Loucy (cell line): Measurements from ENCODE around the gene SCAMP2.
A peak's percentile ranks its signal among the peaks of the same experiment; 100 is the strongest.

Experiments used
- H2AFZ ChIP-seq: fragments of 200-600 bp; sonication (generic); 2 replicates; pipeline ENCODE4 v1.6.0; 2016; ENCODE audit warnings: antibody characterized with exemption, mild to moderate bottlenecking, low read length, moderate library complexity
- H3F3A ChIP-seq: fragments of 200-600 bp; 2 replicates; pipeline ENCODE4 v1.6.0; 2016; ENCODE audit warnings: antibody characterized with exemption, low read depth, mild to moderate bottlenecking
- H3K27me3 ChIP-seq: fragments of 200-600 bp; sonication (generic); 2 replicates; pipeline ENCODE4 v1.6.1; 2014; ENCODE audit warnings: low read length, mild to moderate bottlenecking; ENCODE audit not compliant: insufficient read depth, poor library complexity, severe bottlenecking
- H3K36me3 ChIP-seq: fragments of 200-600 bp; sonication (generic); 2 replicates; pipeline ENCODE4 v1.6.1; 2016; ENCODE audit warnings: low read length; ENCODE audit not compliant: insufficient read depth
- H3K4me1 ChIP-seq: fragments of 200-600 bp; sonication (generic); 2 replicates; pipeline ENCODE4 v1.5.1; 2014; ENCODE audit warnings: low read length, mild to moderate bottlenecking; ENCODE audit not compliant: insufficient read depth, poor library complexity, severe bottlenecking
- H3K4me2 ChIP-seq: fragments of 200-600 bp; sonication (generic); 2 replicates; pipeline ENCODE4 v1.6.0; 2014; ENCODE audit warnings: antibody characterized with exemption, low read length, low read depth, mild to moderate bottlenecking; ENCODE audit not compliant: poor library complexity, severe bottlenecking
- H3K4me3 ChIP-seq: fragments of 200-600 bp; sonication (generic); 2 replicates; pipeline ENCODE4 v1.5.1; 2014; ENCODE audit warnings: low read length, mild to moderate bottlenecking, mixed read lengths; ENCODE audit not compliant: poor library complexity, severe bottlenecking
- H3K79me2 ChIP-seq: fragments of 200-600 bp; sonication (generic); 2 replicates; pipeline ENCODE4 v1.6.1; 2014; ENCODE audit warnings: low read length; ENCODE audit not compliant: insufficient read depth
- H3K9ac ChIP-seq: fragments of 200-600 bp; sonication (generic); 2 replicates; pipeline ENCODE4 v1.6.0; 2014; ENCODE audit warnings: mild to moderate bottlenecking, low read depth, low read length, moderate library complexity; ENCODE audit not compliant: poor library complexity, severe bottlenecking
- H3K9me2 ChIP-seq: fragments of 200-600 bp; sonication (generic); replicated peaks from 2 replicates; pipeline ENCODE4 v1.6.1; 2016; ENCODE audit warnings: low read depth, low read length, mixed read lengths
- H3K9me3 ChIP-seq: fragments of 200-600 bp; sonication (generic); 2 replicates; pipeline ENCODE4 v1.6.1; 2014; ENCODE audit warnings: mild to moderate bottlenecking, antibody characterized with exemption, low read length, low read depth; ENCODE audit not compliant: insufficient read depth
- H4K20me1 ChIP-seq: fragments of 200-600 bp; sonication (generic); 2 replicates; pipeline ENCODE4 v1.6.0; 2014; ENCODE audit warnings: antibody characterized with exemption, low read length, mild to moderate bottlenecking; ENCODE audit not compliant: insufficient read depth, poor library complexity, severe bottlenecking
- CTCF ChIP-seq: fragments of 200-600 bp; sonication (generic); conservative IDR thresholded peaks from 2 replicates; pipeline ENCODE4 v1.5.1; 2014; ENCODE audit warnings: mild to moderate bottlenecking, antibody characterized with exemption, low read length
- EZH2phosphoT487 ChIP-seq: fragments of 200-600 bp; IDR thresholded peaks from 2 replicates; pipeline ENCODE4 v1.6.1; 2018; ENCODE audit warnings: antibody characterized with exemption, mild to moderate bottlenecking, moderate library complexity, borderline replicate concordance

Gene SCAMP2

GRCh38 chr15:74903676-74904075, 30.5 kb upstream of the SCAMP2 start:
- no peaks in the 10 kb centered on the region for H4K20me1 ChIP-seq
- TF ChIP-seq CTCF (no peak), EZH2phosphoT487 (no peak)
- H3K9me3 ChIP-seq: no peaks in the 10 kb centered on the region
- no peak overlapping the region for H2AFZ ChIP-seq
- peaks cover 18% of the 10 kb centered on the region for H3K4me1 ChIP-seq
- H3K36me3 ChIP-seq: peaks cover 4% of the 10 kb centered on the region; the same call in 1 of the 2 replicates
- H3K9me2 ChIP-seq: no peaks in the 10 kb centered on the region
- H3K9ac ChIP-seq: peak overlapping the region; percentile 19
- no peak overlapping the region for H3K4me2 ChIP-seq
- H3K27me3 ChIP-seq: no peaks in the 10 kb centered on the region
- no peaks in the 10 kb centered on the region for H3F3A ChIP-seq
- no peak overlapping the region for H3K4me3 ChIP-seq
- peaks cover 24% of the 10 kb centered on the region for H3K79me2 ChIP-seq

- Histone ChIP-seq H3K36me3 (peaks cover 4% of the 10 kb centered on the region; the same call in 1 of the 2 replicates), H4K20me1 (no peaks in the 10 kb centered on the region), H3K9ac (no peak overlapping the region)
Observed at GRCh38 chr15:74902295-74903075, 29.3 kb upstream of the SCAMP2 start.

GRCh38 chr15:74901612-74902063, 28.5 kb upstream of the SCAMP2 start:
- Histone ChIP-seq H4K20me1 (no peaks in the 10 kb centered on the region), H2AFZ (no peak overlapping the region), H3K27me3 (no peaks in the 10 kb centered on the region), H3F3A (no peaks in the 10 kb centered on the region), H3K79me2 (peaks cover 24% of the 10 kb centered on the region), H3K4me3 (peak overlapping the region; percentile 34), H3K9me3 (no peaks in the 10 kb centered on the region), H3K4me2 (peak overlapping the region; percentile 46), H3K9me2 (no peaks in the 10 kb centered on the region), H3K4me1 (peaks cover 16% of the 10 kb centered on the region), H3K9ac (peak overlapping the region; percentile 48), H3K36me3 (peaks cover 4% of the 10 kb centered on the region; the same call in 1 of the 2 replicates)
- TF ChIP-seq EZH2phosphoT487: no peak
- TF ChIP-seq CTCF: peak; percentile 95

More at GRCh38 chr15:74902295-74903075, 29.3 kb upstream of the SCAMP2 start:
- H3K27me3 ChIP-seq: no peaks in the 10 kb centered on the region
- H3K4me3 ChIP-seq: no peak overlapping the region
- H3K79me2 ChIP-seq: peaks cover 24% of the 10 kb centered on the region
- no peak for TF ChIP-seq CTCF
- TF ChIP-seq EZH2phosphoT487: no peak
- no peaks in the 10 kb centered on the region for H3K9me2 ChIP-seq
- no peaks in the 10 kb centered on the region for H3K9me3 ChIP-seq
- H3F3A ChIP-seq: no peaks in the 10 kb centered on the region
- no peak overlapping the region for H2AFZ ChIP-seq
- H3K4me2 ChIP-seq: no peak overlapping the region
- H3K4me1 ChIP-seq: peaks cover 20% of the 10 kb centered on the region
